Neural cell (in vitro differentiated cells): ENCODE measurements around the gene SNTG2. TPM values are rescaled to one million over a fixed set of nuclear protein-coding genes. Genes with fewer than 3 reads are reported as not detected.

Experiments used
- H2AFZ ChIP-seq: fragments of 200-600, 300-800 bp; sonication (generic), shearing (Covaris generic); 2 replicates; pipeline ENCODE4 v1.6.0; 2014; ENCODE audit warnings: low read depth, mild to moderate bottlenecking, antibody characterized with exemption, low read length, moderate library complexity
- H3F3A ChIP-seq: fragments of 200-600 bp; shearing (Covaris generic); 2 replicates; pipeline ENCODE4 v1.6.1; 2016; ENCODE audit warnings: mild to moderate bottlenecking, moderate library complexity, mixed read lengths, antibody characterized with exemption, low read length; ENCODE audit not compliant: insufficient read depth, poor library complexity, severe bottlenecking
- H3K27ac ChIP-seq: fragments of 200-600, 300-800 bp; sonication (generic), shearing (Covaris generic); 2 replicates; pipeline ENCODE4 v1.5.1; 2014; ENCODE audit warnings: mild to moderate bottlenecking, low read length, moderate library complexity
- H3K27me3 ChIP-seq: fragments of 300-800, 200-600 bp; sonication (generic), shearing (Covaris generic); 2 replicates; pipeline ENCODE4 v1.6.0; 2014; ENCODE audit warnings: mild to moderate bottlenecking, low read depth, low read length, moderate library complexity; ENCODE audit not compliant: insufficient read depth
- H3K36me3 ChIP-seq: fragments of 300-800, 200-600 bp; sonication (generic), shearing (Covaris generic); 2 replicates; pipeline ENCODE4 v1.5.1; 2014; ENCODE audit warnings: mild to moderate bottlenecking, antibody characterized with exemption, low read length, moderate library complexity; ENCODE audit not compliant: insufficient read depth
- H3K4me2 ChIP-seq: fragments of 300-800, 200-600 bp; sonication (generic), shearing (Covaris generic); 2 replicates; pipeline ENCODE4 v1.6.0; 2014; ENCODE audit warnings: mild to moderate bottlenecking, low read length
- H3K4me3 ChIP-seq: fragments of 300-800, 200-600 bp; sonication (generic), shearing (Covaris generic); 2 replicates; pipeline ENCODE4 v1.5.1; 2014; ENCODE audit warnings: mild to moderate bottlenecking, low read length, moderate library complexity
- H3K79me2 ChIP-seq: fragments of 200-600 bp; shearing (Covaris generic); replicated peaks from 2 replicates; pipeline ENCODE4 v1.6.0; 2014; ENCODE audit warnings: mild to moderate bottlenecking, low read length, moderate library complexity; ENCODE audit not compliant: insufficient read depth
- H3K9ac ChIP-seq: fragments of 300-800, 200-600 bp; sonication (generic), shearing (Covaris generic); 2 replicates; pipeline ENCODE4 v1.6.1; 2016; ENCODE audit warnings: mild to moderate bottlenecking, low read length, mixed read lengths
- H3K9me2 ChIP-seq: fragments of 200-600 bp; shearing (Covaris generic); 2 replicates; pipeline ENCODE4 v1.6.1; 2016; ENCODE audit warnings: mild to moderate bottlenecking, low read length, mixed read lengths; ENCODE audit not compliant: insufficient read depth
- H3K9me3 ChIP-seq: fragments of 200-600, 300-800 bp; sonication (generic), shearing (Covaris generic); 2 replicates; pipeline ENCODE4 v1.6.1; 2016; ENCODE audit warnings: mild to moderate bottlenecking, mixed run types, low read length, moderate library complexity, mixed read lengths
- H4K20me1 ChIP-seq: fragments of 200-600 bp; shearing (Covaris generic); 2 replicates; pipeline ENCODE4 v1.6.1; 2016; ENCODE audit warnings: mild to moderate bottlenecking, mixed run types; ENCODE audit not compliant: insufficient read depth
- EP300 ChIP-seq: fragments of 450-650 bp; conservative IDR thresholded peaks from 2 replicates; pipeline ENCODE4 v1.6.1; 2014; ENCODE audit warnings: antibody characterized with exemption, mild to moderate bottlenecking, moderate library complexity; ENCODE audit not compliant: poor library complexity, severe bottlenecking
- EZH2 ChIP-seq: fragments of 200-600, 300-800 bp; shearing (Covaris generic), sonication (generic); IDR thresholded peaks from 2 replicates; pipeline ENCODE4 v1.6.1; 2014; ENCODE audit warnings: antibody characterized with exemption, low read length, borderline replicate concordance, mild to moderate bottlenecking; ENCODE audit not compliant: insufficient read depth, poor library complexity, severe bottlenecking
- MXI1 ChIP-seq: fragments of 450-650 bp; conservative IDR thresholded peaks from 2 replicates; pipeline ENCODE4 v1.6.1; 2014; ENCODE audit warnings: antibody characterized with exemption, mild to moderate bottlenecking; ENCODE audit not compliant: poor library complexity, severe bottlenecking
- POLR2AphosphoS5 ChIP-seq: IDR thresholded peaks from 2 replicates; pipeline ENCODE4 v1.6.1; 2012
- RAD21 ChIP-seq: fragments of 450-650 bp; conservative IDR thresholded peaks from 2 replicates; pipeline ENCODE4 v1.6.1; 2014; ENCODE audit warnings: antibody characterized with exemption, mild to moderate bottlenecking, moderate library complexity
- SMC3 ChIP-seq: fragments of 450-650 bp; conservative IDR thresholded peaks from 2 replicates; pipeline ENCODE4 v1.6.1; 2014; ENCODE audit warnings: antibody characterized with exemption, mild to moderate bottlenecking, moderate library complexity; ENCODE audit not compliant: poor library complexity
- TAF1 ChIP-seq: IDR thresholded peaks from 2 replicates; pipeline ENCODE4 v1.6.1; 2012; ENCODE audit warnings: low read depth
- polyA plus RNA-seq: library from polyadenylated mRNA; depleted of rRNA; stranded (reverse); fragments of >200 nt; gene quantifications from 2 replicates; pipeline ENCODE4 v1.2.3, GENCODE V29; 2014
- TF ChIP-seq, protein P1 (sequence below): fragments of 450-650 bp; IDR thresholded peaks from 2 replicates; pipeline ENCODE4 v1.5.1; 2014; ENCODE audit warnings: antibody characterized with exemption, mild to moderate bottlenecking, moderate library complexity; ENCODE audit not compliant: poor library complexity, severe bottlenecking
- TF ChIP-seq, protein P2 (sequence below): IDR thresholded peaks from 2 replicates; pipeline ENCODE4 v1.6.1; 2012; ENCODE audit warnings: borderline replicate concordance

The SNTG2 gene
- polyA plus RNA-seq, 1 donor from 2014 or later, result not detected

DNA sequence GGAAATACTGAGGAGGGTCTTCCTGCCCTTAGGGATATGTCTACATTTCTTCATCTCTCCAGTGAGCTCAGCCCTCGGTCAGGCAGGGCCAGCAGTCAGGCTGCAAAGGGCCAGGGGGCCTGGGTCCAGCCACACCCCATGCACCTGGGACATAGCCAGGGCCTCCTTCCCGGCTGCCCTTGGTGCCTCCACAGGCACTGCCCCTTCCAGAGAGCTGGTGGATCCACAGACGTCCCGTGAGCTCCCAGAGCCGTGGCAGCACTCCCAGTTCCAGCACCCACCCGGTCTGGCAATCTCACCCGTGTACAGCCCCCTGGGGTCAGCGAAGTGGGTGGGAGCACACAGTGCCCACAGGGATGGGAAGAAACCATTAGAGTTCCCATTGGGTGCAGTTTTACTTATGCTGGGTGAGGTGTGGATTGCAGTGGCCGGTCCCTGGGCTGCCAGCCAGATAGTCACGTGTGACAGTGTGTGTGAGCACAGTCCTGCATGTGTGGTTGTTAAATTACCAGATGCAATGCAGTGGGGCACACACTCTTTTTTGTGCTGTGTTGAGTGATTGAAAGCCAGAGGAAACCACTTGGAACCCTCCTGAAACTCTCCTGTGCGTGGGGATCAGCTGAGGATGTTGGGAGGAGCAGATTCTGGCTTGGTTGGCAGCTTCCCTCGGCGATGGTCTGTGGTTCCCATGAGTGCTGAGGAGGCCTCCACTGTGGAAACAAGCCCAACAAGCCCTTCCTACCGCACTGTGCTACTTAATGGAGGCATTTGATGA, 131.0 kb downstream of the SNTG2 start:
- no peaks in the 10 kb centered on the region for H3K27me3 ChIP-seq
- no peaks in the 10 kb centered on the region for H3K79me2 ChIP-seq
- H4K20me1 ChIP-seq, result no peaks in the 10 kb centered on the region
- H3F3A ChIP-seq, result no peaks in the 10 kb centered on the region
- no peak overlapping the region for H3K4me2 ChIP-seq
- no peaks in the 10 kb centered on the region for H3K9me3 ChIP-seq
- no peaks in the 10 kb centered on the region for H3K9me2 ChIP-seq
- no peaks in the 10 kb centered on the region for H3K36me3 ChIP-seq
- no peak overlapping the region for H3K4me3 ChIP-seq
- H3K27ac ChIP-seq, result no peak overlapping the region
- TF ChIP-seq TAF1, result no peak
- H2AFZ ChIP-seq, result no peak overlapping the region
- no peak overlapping the region for H3K9ac ChIP-seq

DNA sequence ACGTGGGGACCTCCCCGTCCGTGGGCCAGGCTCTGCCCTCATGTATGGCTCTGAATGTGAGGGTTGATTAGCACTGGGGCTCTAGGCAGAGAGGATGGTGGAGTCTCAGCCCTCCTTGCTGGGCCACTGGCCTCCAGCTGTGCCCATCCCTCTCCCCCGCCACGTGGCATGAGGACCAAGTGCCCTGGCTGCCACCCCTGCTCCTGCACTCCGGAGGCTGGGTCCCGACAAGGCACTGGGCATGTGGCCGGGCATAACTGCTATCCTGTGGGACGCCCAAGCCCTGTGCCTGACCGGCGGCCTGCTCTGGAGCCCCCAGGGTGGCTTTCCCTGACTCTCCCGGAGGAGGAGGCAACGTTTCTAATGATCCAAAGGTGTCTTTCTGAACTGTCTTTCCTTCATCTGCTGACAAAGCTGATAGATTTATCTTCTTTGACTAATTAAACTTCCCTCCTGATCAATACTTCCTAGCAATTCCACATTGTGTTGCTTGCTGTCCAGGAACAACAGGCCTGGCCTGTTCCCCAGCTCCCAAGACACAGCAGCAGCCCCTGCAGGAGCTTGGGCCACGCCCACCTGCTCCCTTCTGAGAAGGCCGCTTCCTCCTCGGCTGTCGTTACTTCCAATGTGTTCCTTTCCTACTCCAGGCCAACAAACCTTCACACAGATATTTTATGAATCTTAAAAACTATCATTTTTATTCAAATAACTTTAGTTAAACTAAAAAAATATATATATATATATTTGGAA, 132.0 kb downstream of the SNTG2 start:
- no peaks in the 10 kb centered on the region for H3K9me3 ChIP-seq
- no peak for TF ChIP-seq SMC3
- no peaks in the 10 kb centered on the region for H4K20me1 ChIP-seq
- no peak overlapping the region for H3K4me3 ChIP-seq
- no peaks in the 10 kb centered on the region for H3F3A ChIP-seq
- H3K4me2 ChIP-seq, result no peak overlapping the region
- no peaks in the 10 kb centered on the region for H3K79me2 ChIP-seq
- H3K36me3 ChIP-seq, result no peaks in the 10 kb centered on the region
- no peak overlapping the region for H2AFZ ChIP-seq
- no peak overlapping the region for H3K27ac ChIP-seq
- no peak overlapping the region for H3K9ac ChIP-seq
- H3K9me2 ChIP-seq, result no peaks in the 10 kb centered on the region
- H3K27me3 ChIP-seq, result no peaks in the 10 kb centered on the region

DNA sequence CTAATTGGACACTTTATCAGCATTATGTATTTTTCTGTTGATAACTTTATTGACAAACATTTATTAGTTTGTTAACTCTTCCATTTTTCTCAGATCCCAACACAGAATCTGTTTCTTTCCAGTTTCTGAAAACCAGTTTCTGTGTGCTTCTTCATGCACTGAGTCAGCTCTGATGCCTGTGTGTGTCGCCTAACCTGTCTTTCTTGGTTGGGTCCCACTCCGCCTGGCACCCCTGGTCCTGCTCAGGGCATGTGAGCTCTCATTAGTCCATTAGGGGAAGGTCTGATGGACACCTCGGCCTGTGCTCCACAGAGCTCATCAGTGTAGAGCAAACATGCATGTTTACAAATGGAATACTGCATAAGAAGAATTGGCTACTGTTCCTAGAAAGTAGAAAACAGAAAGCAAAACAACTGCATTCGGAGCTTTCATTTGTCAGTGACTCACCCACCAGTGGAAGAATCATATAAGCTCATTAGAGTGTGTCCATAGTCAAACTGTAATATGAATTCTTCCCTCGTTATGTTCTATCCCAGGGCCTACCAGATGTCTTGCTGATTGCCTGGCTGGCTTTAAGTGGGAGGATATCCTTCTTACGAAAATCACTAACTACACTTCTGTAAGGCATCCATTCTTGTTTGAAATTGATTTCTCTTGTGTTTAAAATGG, 137.7 kb downstream of the SNTG2 start:
- Histone ChIP-seq H3K36me3 (no peaks in the 10 kb centered on the region), H3K27ac (no peak overlapping the region), H4K20me1 (no peaks in the 10 kb centered on the region), H3K9me3 (no peaks in the 10 kb centered on the region), H3K9ac (no peak overlapping the region), H3K9me2 (no peaks in the 10 kb centered on the region), H2AFZ (no peak overlapping the region), H3F3A (no peaks in the 10 kb centered on the region), H3K79me2 (no peaks in the 10 kb centered on the region), H3K4me3 (no peak overlapping the region), H3K27me3 (no peaks in the 10 kb centered on the region), H3K4me2 (no peak overlapping the region)
- TF ChIP-seq TAF1, result no peak
- no peak for TF ChIP-seq SMC3

DNA sequence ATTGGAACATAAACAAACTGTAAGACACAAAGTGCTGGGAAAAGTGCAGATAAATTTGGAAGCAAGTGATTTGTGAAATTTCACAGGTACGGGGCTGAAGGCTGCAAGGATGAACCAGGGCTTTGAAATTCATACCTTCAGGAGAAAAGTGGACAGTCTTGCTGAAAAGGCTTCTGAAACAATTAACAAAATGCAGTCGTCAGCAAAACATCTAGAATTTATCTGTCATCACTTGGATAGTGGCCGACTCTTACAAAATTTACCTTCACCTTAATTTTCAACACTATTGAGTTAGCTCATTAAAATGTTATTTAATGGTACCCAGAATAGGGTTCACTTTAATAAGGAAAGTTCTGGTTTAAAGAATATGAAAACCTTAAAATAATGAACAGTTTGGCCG, 138.3 kb downstream of the SNTG2 start:
- H3K4me3 ChIP-seq, result no peak overlapping the region
- no peak overlapping the region for H3K9ac ChIP-seq
- no peak overlapping the region for H3K4me2 ChIP-seq
- no peaks in the 10 kb centered on the region for H3K36me3 ChIP-seq
- no peaks in the 10 kb centered on the region for H3K9me2 ChIP-seq
- TF ChIP-seq, protein P1, sequence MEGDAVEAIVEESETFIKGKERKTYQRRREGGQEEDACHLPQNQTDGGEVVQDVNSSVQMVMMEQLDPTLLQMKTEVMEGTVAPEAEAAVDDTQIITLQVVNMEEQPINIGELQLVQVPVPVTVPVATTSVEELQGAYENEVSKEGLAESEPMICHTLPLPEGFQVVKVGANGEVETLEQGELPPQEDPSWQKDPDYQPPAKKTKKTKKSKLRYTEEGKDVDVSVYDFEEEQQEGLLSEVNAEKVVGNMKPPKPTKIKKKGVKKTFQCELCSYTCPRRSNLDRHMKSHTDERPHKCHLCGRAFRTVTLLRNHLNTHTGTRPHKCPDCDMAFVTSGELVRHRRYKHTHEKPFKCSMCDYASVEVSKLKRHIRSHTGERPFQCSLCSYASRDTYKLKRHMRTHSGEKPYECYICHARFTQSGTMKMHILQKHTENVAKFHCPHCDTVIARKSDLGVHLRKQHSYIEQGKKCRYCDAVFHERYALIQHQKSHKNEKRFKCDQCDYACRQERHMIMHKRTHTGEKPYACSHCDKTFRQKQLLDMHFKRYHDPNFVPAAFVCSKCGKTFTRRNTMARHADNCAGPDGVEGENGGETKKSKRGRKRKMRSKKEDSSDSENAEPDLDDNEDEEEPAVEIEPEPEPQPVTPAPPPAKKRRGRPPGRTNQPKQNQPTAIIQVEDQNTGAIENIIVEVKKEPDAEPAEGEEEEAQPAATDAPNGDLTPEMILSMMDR, result no peak
- TF ChIP-seq, protein P2, sequence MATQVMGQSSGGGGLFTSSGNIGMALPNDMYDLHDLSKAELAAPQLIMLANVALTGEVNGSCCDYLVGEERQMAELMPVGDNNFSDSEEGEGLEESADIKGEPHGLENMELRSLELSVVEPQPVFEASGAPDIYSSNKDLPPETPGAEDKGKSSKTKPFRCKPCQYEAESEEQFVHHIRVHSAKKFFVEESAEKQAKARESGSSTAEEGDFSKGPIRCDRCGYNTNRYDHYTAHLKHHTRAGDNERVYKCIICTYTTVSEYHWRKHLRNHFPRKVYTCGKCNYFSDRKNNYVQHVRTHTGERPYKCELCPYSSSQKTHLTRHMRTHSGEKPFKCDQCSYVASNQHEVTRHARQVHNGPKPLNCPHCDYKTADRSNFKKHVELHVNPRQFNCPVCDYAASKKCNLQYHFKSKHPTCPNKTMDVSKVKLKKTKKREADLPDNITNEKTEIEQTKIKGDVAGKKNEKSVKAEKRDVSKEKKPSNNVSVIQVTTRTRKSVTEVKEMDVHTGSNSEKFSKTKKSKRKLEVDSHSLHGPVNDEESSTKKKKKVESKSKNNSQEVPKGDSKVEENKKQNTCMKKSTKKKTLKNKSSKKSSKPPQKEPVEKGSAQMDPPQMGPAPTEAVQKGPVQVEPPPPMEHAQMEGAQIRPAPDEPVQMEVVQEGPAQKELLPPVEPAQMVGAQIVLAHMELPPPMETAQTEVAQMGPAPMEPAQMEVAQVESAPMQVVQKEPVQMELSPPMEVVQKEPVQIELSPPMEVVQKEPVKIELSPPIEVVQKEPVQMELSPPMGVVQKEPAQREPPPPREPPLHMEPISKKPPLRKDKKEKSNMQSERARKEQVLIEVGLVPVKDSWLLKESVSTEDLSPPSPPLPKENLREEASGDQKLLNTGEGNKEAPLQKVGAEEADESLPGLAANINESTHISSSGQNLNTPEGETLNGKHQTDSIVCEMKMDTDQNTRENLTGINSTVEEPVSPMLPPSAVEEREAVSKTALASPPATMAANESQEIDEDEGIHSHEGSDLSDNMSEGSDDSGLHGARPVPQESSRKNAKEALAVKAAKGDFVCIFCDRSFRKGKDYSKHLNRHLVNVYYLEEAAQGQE, result no peak
- no peak for TF ChIP-seq TAF1
- TF ChIP-seq EZH2, result no peak
- TF ChIP-seq POLR2AphosphoS5, result no peak
- no peak for TF ChIP-seq EP300
- no peak for TF ChIP-seq SMC3
- no peak for TF ChIP-seq MXI1
- no peak for TF ChIP-seq RAD21
- no peak overlapping the region for H2AFZ ChIP-seq
- no peaks in the 10 kb centered on the region for H4K20me1 ChIP-seq
- no peaks in the 10 kb centered on the region for H3K27me3 ChIP-seq
- H3K79me2 ChIP-seq, result no peaks in the 10 kb centered on the region
- H3K9me3 ChIP-seq, result no peaks in the 10 kb centered on the region
- no peaks in the 10 kb centered on the region for H3F3A ChIP-seq
- no peak overlapping the region for H3K27ac ChIP-seq
